Activated CD4-positive, alpha-beta T cell treated with anti-CD3 and anti-CD28 coated beads for 24 hours (primary cell): ENCODE measurements around the gene TMEFF2.

Experiments used
- DNase-seq, 2 donors: peaks; one replicate each; pipeline ENCODE4 v3.0.0-alpha.2; 2020; ENCODE audit warnings: low read depth in 2 of 2

The TMEFF2 gene

GRCh38 chr2:192013211-192013610 is 181.5 kb downstream of the TMEFF2 start:
- DNase-seq = no peak

- DNase-seq = no peak
Measured at GRCh38 chr2:192011196-192011595, 183.5 kb downstream of the TMEFF2 start.

- DNase-seq = no peak
Measured at GRCh38 chr2:192010073-192010472, 184.7 kb downstream of the TMEFF2 start.

GRCh38 chr2:192007581-192008228 is 187.0 kb downstream of the TMEFF2 start:
- no peak for DNase-seq

- no peak for DNase-seq
Measured at GRCh38 chr2:192005211-192005610, 189.5 kb downstream of the TMEFF2 start.

- no peak for DNase-seq
Measured at GRCh38 chr2:192004188-192004963, 190.4 kb downstream of the TMEFF2 start.

- no peak for DNase-seq
Measured at GRCh38 chr2:192002418-192002817, 192.3 kb downstream of the TMEFF2 start.

- no peak for DNase-seq
Measured at GRCh38 chr2:192000196-192000980, 194.3 kb downstream of the TMEFF2 start.

GRCh38 chr2:191999101-191999841 is 195.5 kb downstream of the TMEFF2 start:
- no peak for DNase-seq

GRCh38 chr2:191995285-191995684 is 199.4 kb downstream of the TMEFF2 start:
- DNase-seq = no peak

GRCh38 chr2:191994749-191995148 is 200.0 kb downstream of the TMEFF2 start:
- DNase-seq = no peak

- no peak for DNase-seq
Measured at GRCh38 chr2:191991442-191991841, 203.3 kb downstream of the TMEFF2 start.

- no peak for DNase-seq
Measured at GRCh38 chr2:191985740-191986139, 209.0 kb downstream of the TMEFF2 start.

GRCh38 chr2:191983591-191983990 is 211.1 kb downstream of the TMEFF2 start:
- DNase-seq = no peak

GRCh38 chr2:191983186-191983585 is 211.5 kb downstream of the TMEFF2 start:
- no peak for DNase-seq

- DNase-seq = no peak
Measured at GRCh38 chr2:191981706-191982105, 213.0 kb downstream of the TMEFF2 start.

GRCh38 chr2:191980483-191980882 is 214.2 kb downstream of the TMEFF2 start:
- DNase-seq = no peak

- DNase-seq = no peak
Measured at GRCh38 chr2:191979221-191979730, 215.5 kb downstream of the TMEFF2 start.

- DNase-seq = no peak
Measured at GRCh38 chr2:191977754-191978153, 217.0 kb downstream of the TMEFF2 start.

GRCh38 chr2:191976436-191976835 is 218.3 kb downstream of the TMEFF2 start:
- DNase-seq = no peak

GRCh38 chr2:191974676-191975075 is 220.1 kb downstream of the TMEFF2 start:
- DNase-seq = no peak

GRCh38 chr2:191970867-191971266 is 223.9 kb downstream of the TMEFF2 start:
- DNase-seq = no peak
